Sigmoid colon (tissue), 7 donors: Measurements from ENCODE around the gene PPFIA3. TPM values are rescaled to one million over a fixed set of nuclear protein-coding genes. Genes with fewer than 3 reads are reported as not detected.

Experiments used
- DNase-seq: peaks from one replicate; pipeline ENCODE4 v3.0.0-alpha.2; 2019
- H3K27ac ChIP-seq, 4 donors: fragments of 200-600 bp; sonication (generic); one replicate each; pipeline ENCODE4 v1.5.1; 2016 to 2019; ENCODE audit warnings: mild to moderate bottlenecking in 1 of 4
- H3K27me3 ChIP-seq, 3 donors: fragments of 200-600 bp; sonication (generic); one replicate each; pipeline ENCODE4 v1.5.1; 2019; ENCODE audit warnings: mild to moderate bottlenecking in 1 of 3
- H3K36me3 ChIP-seq, 4 donors: fragments of 200-600 bp; sonication (generic); one replicate each; pipeline ENCODE4 v1.5.1; 2016 to 2019
- H3K4me1 ChIP-seq, 4 donors: fragments of 200-600 bp; sonication (generic); one replicate each; pipeline ENCODE4 v1.5.1; 2017 to 2019
- H3K4me3 ChIP-seq, 4 donors: fragments of 200-600 bp; sonication (generic); one replicate each; pipeline ENCODE4 v1.5.1; 2017 to 2019; ENCODE audit warnings: mild to moderate bottlenecking in 2 of 4, moderate library complexity in 1 of 4
- H3K9me3 ChIP-seq, 4 donors: fragments of 200-600 bp in 3 of 4; sonication (generic) in 3 of 4; one replicate each; pipeline versions ENCODE4 v1.5.1 to v1.6.1; 2013 to 2019
- EP300 ChIP-seq, 4 donors: sonication (generic); formaldehyde crosslinking; IDR thresholded peaks; one replicate each; pipeline ENCODE4 v1.6.1; 2017; ENCODE audit warnings: antibody characterized with exemption in 4 of 4
- POLR2A ChIP-seq, 2 donors: fragments of 450-650 bp; IDR thresholded peaks; one replicate each; pipeline ENCODE4 v1.6.1; 2016; ENCODE audit warnings: antibody characterized with exemption in 2 of 2, mild to moderate bottlenecking in 2 of 2, moderate library complexity in 2 of 2
- POLR2AphosphoS5 ChIP-seq, 4 donors: sonication (generic); formaldehyde crosslinking; IDR thresholded peaks; one replicate each; pipeline ENCODE4 v1.6.1; 2017; ENCODE audit warnings: antibody characterized with exemption in 4 of 4
- WGBS, 2 donors: extraction: QIAGEN DNeasy Blood & Tissue Kit; methylation state at CpG; one replicate each; pipeline ENCODE4 v1.1.7; 2013; 5-methylcytosine and 5-hydroxymethylcytosine counted together
- intact Hi-C: fragments of 100-400 bp; cut with DNase I; formaldehyde crosslinking; loops from one replicate; pipeline ENCODE4 v1.15.1; 2023
- polyA plus RNA-seq, 3 donors: library from polyadenylated mRNA; stranded (reverse); fragments of 200-250 nt; gene quantifications; one replicate each; pipeline ENCODE4 v1.2.3, GENCODE V29; 2013
- total RNA-seq, 4 donors: library from RNA; depleted of rRNA; stranded (reverse); fragments of >200 nt; gene quantifications; one replicate each; pipeline ENCODE4 v1.1.0, GENCODE V29; 2016
- TF ChIP-seq, protein P1 (sequence below), 4 experiments: fragments of 450-650 bp in 3 of 4; fragments of 200-600 bp in 1 of 4; IDR thresholded peaks; one replicate each; pipeline ENCODE4 v1.5.1; 2016 to 2019; ENCODE audit warnings: antibody characterized with exemption in 4 of 4, mild to moderate bottlenecking in 3 of 4, moderate library complexity in 2 of 4
- donor health status: healthy with polysubstance abuse.
- donor health status: Bipolar disorder and iron deficiency.
- donor health status: healthy.

Gene PPFIA3
- total and polyA plus RNA-seq, 7 donors = 2.0 to 35.3 (median 3.9) TPM

- H3K9me3 ChIP-seq = no peaks in the 10 kb centered on the region
Observed at GRCh38 chr19:49188626-49189200, 69.4 kb downstream of the PPFIA3 start.

DNA sequence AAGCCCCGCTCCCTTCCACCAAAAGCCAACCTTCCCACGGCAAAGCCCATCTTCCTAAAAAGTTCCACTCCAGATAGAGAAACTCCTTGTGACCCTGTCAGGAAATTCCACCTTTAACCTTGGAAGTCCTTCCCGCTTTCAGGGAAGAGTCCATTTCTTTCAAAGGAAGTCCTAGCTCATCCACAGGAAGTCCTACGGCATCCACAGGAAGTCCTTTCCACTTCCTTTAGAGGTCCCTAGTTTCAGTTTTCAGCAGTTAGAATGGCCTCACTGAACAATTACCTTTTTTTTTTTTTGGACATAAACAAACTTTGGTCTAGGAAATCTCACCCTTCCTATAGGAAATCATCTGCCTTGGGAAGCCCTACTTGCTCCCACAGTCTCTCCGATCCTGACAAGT, 69.9 kb downstream of the PPFIA3 start:
- 82 to 92% methylated on average over 5 of the region's 5 CpGs for WGBS, 2 donors
- intact Hi-C loops = no loop called here
- TF ChIP-seq POLR2A (IDR thresholded peaks at IDR 0.05) (no peak), POLR2AphosphoS5 (IDR thresholded peaks at IDR 0.05) (no peak), EP300 (IDR thresholded peaks at IDR 0.05) (no peak)
- TF ChIP-seq, protein P1, sequence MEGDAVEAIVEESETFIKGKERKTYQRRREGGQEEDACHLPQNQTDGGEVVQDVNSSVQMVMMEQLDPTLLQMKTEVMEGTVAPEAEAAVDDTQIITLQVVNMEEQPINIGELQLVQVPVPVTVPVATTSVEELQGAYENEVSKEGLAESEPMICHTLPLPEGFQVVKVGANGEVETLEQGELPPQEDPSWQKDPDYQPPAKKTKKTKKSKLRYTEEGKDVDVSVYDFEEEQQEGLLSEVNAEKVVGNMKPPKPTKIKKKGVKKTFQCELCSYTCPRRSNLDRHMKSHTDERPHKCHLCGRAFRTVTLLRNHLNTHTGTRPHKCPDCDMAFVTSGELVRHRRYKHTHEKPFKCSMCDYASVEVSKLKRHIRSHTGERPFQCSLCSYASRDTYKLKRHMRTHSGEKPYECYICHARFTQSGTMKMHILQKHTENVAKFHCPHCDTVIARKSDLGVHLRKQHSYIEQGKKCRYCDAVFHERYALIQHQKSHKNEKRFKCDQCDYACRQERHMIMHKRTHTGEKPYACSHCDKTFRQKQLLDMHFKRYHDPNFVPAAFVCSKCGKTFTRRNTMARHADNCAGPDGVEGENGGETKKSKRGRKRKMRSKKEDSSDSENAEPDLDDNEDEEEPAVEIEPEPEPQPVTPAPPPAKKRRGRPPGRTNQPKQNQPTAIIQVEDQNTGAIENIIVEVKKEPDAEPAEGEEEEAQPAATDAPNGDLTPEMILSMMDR (IDR thresholded peaks at IDR 0.05) = no peak
- H3K27me3 ChIP-seq = no peaks in the 10 kb centered on the region
- DNase-seq = no peak
- H3K9me3 ChIP-seq = no peaks in the 10 kb centered on the region
- H3K36me3 ChIP-seq = peaks cover 0 to 80% (median 20%) of the 10 kb centered on the region in 4 donors
- no peaks in the 10 kb centered on the region for H3K4me1 ChIP-seq
- no peak overlapping the region for H3K27ac ChIP-seq
- no peak overlapping the region for H3K4me3 ChIP-seq

More at GRCh38 chr19:49188626-49189200, 69.4 kb downstream of the PPFIA3 start:
- Histone ChIP-seq H3K27me3 (no peaks in the 10 kb centered on the region), H3K27ac (no peak overlapping the region), H3K4me3 (no peak overlapping the region), H3K36me3 (peaks cover 0 to 84% (median 20%) of the 10 kb centered on the region in 4 donors), H3K4me1 (no peaks in the 10 kb centered on the region)
- intact Hi-C loops = no loop called here
- TF ChIP-seq POLR2A (IDR thresholded peaks at IDR 0.05) (no peak), POLR2AphosphoS5 (IDR thresholded peaks at IDR 0.05) (no peak), EP300 (IDR thresholded peaks at IDR 0.05) (no peak)
- TF ChIP-seq, protein P1 (IDR thresholded peaks at IDR 0.05) = no peak
- no peak for DNase-seq
- WGBS, 2 donors = 93 to 97% methylated on average over 21 of the region's 21 CpGs

GRCh38 chr19:49190781-49191180, 71.4 kb downstream of the PPFIA3 start:
- Histone ChIP-seq H3K9me3 (no peaks in the 10 kb centered on the region), H3K27ac (no peak overlapping the region), H3K4me1 (no peaks in the 10 kb centered on the region), H3K4me3 (no peak overlapping the region), H3K36me3 (peaks cover 0 to 68% (median 20%) of the 10 kb centered on the region in 4 donors), H3K27me3 (no peaks in the 10 kb centered on the region)
- no peak for DNase-seq
- TF ChIP-seq POLR2AphosphoS5 (IDR thresholded peaks at IDR 0.05) = no peak
- TF ChIP-seq POLR2A (IDR thresholded peaks at IDR 0.05) = no peak
- TF ChIP-seq, protein P1 (IDR thresholded peaks at IDR 0.05) = no peak
- no peak for TF ChIP-seq EP300 (IDR thresholded peaks at IDR 0.05)
- intact Hi-C loops = no loop called here
- 94 to 96% methylated on average over 3 of the region's 3 CpGs for WGBS, 2 donors

GRCh38 chr19:49193822-49194394, 74.6 kb downstream of the PPFIA3 start:
- no peak for DNase-seq
- Histone ChIP-seq H3K27ac (no peak overlapping the region), H3K9me3 (no peaks in the 10 kb centered on the region), H3K4me1 (peaks cover 0 to 10% (median 4%) of the 10 kb centered on the region in 4 donors), H3K4me3 (no peak overlapping the region), H3K36me3 (peaks cover 0 to 47% (median 15%) of the 10 kb centered on the region in 4 donors), H3K27me3 (no peaks in the 10 kb centered on the region)
- intact Hi-C loops = no loop called here
- 95 to 96% methylated on average over 6 of the region's 6 CpGs for WGBS, 2 donors
- TF ChIP-seq, protein P1 (IDR thresholded peaks at IDR 0.05) = no peak
- TF ChIP-seq POLR2A (IDR thresholded peaks at IDR 0.05) (no peak), POLR2AphosphoS5 (IDR thresholded peaks at IDR 0.05) (no peak), EP300 (IDR thresholded peaks at IDR 0.05) (no peak)
